Pancreas (tissue), 10 donors: ENCODE data around the gene SLC26A11. TPM values are rescaled to one million over a fixed set of nuclear protein-coding genes. Genes with fewer than 3 reads are reported as not detected.

Experiments used
- ATAC-seq, 4 donors: fragments of 200-7000 bp; cut with Tn5 transposase; one replicate each; pipeline versions ENCODE4 v1.8.0 to v1.9.1; 2020; ENCODE audit warnings: mild to moderate bottlenecking in 4 of 4, moderate library complexity in 4 of 4
- DNase-seq, 6 donors: peaks; one replicate each; pipeline ENCODE4 v3.0.0-alpha.2; 2020
- FAIRE-seq: peaks from 2 replicates; lab custom pipeline; 2012; peaks lifted over from hg19 to GRCh38; lab: Jason Lieb, UNC
- H3K27ac ChIP-seq, 4 donors: fragments of 200-600 bp; sonication (generic); 1 replicate in 3 of 4; 2 replicates in 1 of 4; pipeline versions ENCODE4 v1.5.0 to v1.8.0; 2020
- H3K27me3 ChIP-seq, 4 donors: fragments of 200-600 bp; one replicate each; pipeline ENCODE4 v1.8.0; 2021
- H3K36me3 ChIP-seq, 3 donors: fragments of 200-600 bp; sonication (generic) in 1 of 3; one replicate each; pipeline versions ENCODE4 v1.5.0 to v1.8.0; 2020 to 2021
- H3K4me1 ChIP-seq, 3 donors: fragments of 200-600 bp; one replicate each; pipeline ENCODE4 v1.8.0; 2021
- H3K4me3 ChIP-seq, 4 donors: fragments of 200-600 bp; sonication (generic) in 2 of 4; one replicate each; pipeline versions ENCODE4 v1.5.0 to v1.8.0; 2020 to 2021
- H3K9me3 ChIP-seq, 4 donors: fragments of 200-600 bp; one replicate each; pipeline ENCODE4 v1.8.0; 2021
- CTCF ChIP-seq, 4 donors: fragments of 200-600 bp; sonication (generic) in 3 of 4; IDR thresholded peaks; one replicate each; pipeline versions ENCODE4 v1.5.0 to v1.8.0; 2021; ENCODE audit warnings: antibody characterized with exemption in 4 of 4
- WGBS, 2 donors: extraction: QIAGEN DNeasy Blood & Tissue Kit; methylation state at CpG; one replicate each; pipeline ENCODE4 v1.1.7; 2013; 5-methylcytosine and 5-hydroxymethylcytosine counted together
- intact Hi-C, 3 donors: fragments of 100-400 bp; cut with DNase I; formaldehyde crosslinking; loops; one replicate each; pipeline versions ENCODE4 v1.11.1 to v1.14.2; 2022
- polyA plus RNA-seq, 2 donors: library from polyadenylated mRNA; stranded (reverse); fragments of 200-250 nt; gene quantifications; one replicate each; pipeline ENCODE4 v1.2.3, GENCODE V29; 2013
- total RNA-seq, 6 donors: library from RNA; stranded (reverse); fragmentation: NEBNext Ultra II Directional in 4 of 6; extraction: Animal tissue kit (Norgen Biotek cat#: 25700) in 4 of 6; gene quantifications; one replicate each; pipeline versions ENCODE4 v1.2.1 to v1.2.4, GENCODE V29; 2021 to 2023
- donor health status: healthy with polysubstance abuse.
- donor health status: DM: no; HTN: no; CAD: no; lungs with moderate emphysema.
- donor health status: DM: no; HTN: no; CAD: no.
- donor health status: control.
- donor health status: control.
- donor health status: Bipolar disorder and iron deficiency.
- donor health status: DM: yes; HTN: yes; CAD: no.
- donor health status: DM: no; HTN: no; CAD: no.
- donor health status: DM: no; HTN: no; CAD: no.
- donor health status: DM: yes; HTN: yes; CAD: no.

The SLC26A11 gene
- total and polyA plus RNA-seq, 8 donors, result 5.1 to 23.6 (median 8.8) TPM

DNA sequence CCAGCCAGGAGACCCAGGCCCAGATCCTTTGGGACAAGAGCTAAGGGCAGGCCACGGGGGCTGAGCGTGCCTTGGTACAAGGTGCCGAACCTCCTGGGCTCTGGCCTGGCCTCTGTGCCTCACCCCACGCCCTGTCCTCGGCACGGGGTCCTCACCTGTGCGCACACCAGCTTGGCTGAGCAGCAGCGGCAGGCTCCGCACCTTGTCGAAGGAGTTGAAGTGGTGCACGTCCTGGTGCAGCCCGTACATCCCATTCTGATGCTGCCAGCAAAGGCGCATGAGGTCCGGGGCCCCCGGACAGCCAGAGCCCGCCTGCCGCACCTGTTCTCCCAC lies 5.4 kb upstream of the SLC26A11 start:
- no peak for FAIRE-seq
- intact Hi-C loops, result no loop called here
- no peak for TF ChIP-seq CTCF (IDR thresholded peaks at IDR 0.05)
- ATAC-seq, result no peak
- Histone ChIP-seq H3K27me3 (no peaks in the 10 kb centered on the region), H3K4me3 (no peak overlapping the region), H3K36me3 (peaks cover 0 to 18% (median 10%) of the 10 kb centered on the region in 3 donors), H3K27ac (no peak overlapping the region), H3K9me3 (no peaks in the 10 kb centered on the region), H3K4me1 (no peaks in the 10 kb centered on the region)
- DNase-seq, result peak in 2 of 6 donors; percentile 14 to 56
- 91 to 92% methylated on average over 17 of the region's 17 CpGs for WGBS, 2 donors

GRCh38 chr17:80216473-80217456 lies 3.5 kb upstream of the SLC26A11 start:
- Histone ChIP-seq H3K36me3 (peaks cover 0 to 6% (median 4%) of the 10 kb centered on the region in 3 donors), H3K9me3 (no peaks in the 10 kb centered on the region), H3K27ac (no peak overlapping the region), H3K27me3 (no peaks in the 10 kb centered on the region), H3K4me1 (peaks cover 0 to 2% (median 0%) of the 10 kb centered on the region in 3 donors), H3K4me3 (no peak overlapping the region)
- FAIRE-seq (no peak), DNase-seq (peak in 1 of 6 donors; percentile 43), ATAC-seq (no peak)
- 96 to 97% methylated on average over 40 of the region's 40 CpGs for WGBS, 2 donors
- intact Hi-C loops, result no loop called here
- TF ChIP-seq CTCF (IDR thresholded peaks at IDR 0.05), result no peak

GRCh38 chr17:80217703-80218362 lies 2.4 kb upstream of the SLC26A11 start:
- 96 to 98% methylated on average over 13 of the region's 13 CpGs for WGBS, 2 donors
- intact Hi-C loops, result no loop called here
- no peak overlapping the region for H3K27ac ChIP-seq

DNA sequence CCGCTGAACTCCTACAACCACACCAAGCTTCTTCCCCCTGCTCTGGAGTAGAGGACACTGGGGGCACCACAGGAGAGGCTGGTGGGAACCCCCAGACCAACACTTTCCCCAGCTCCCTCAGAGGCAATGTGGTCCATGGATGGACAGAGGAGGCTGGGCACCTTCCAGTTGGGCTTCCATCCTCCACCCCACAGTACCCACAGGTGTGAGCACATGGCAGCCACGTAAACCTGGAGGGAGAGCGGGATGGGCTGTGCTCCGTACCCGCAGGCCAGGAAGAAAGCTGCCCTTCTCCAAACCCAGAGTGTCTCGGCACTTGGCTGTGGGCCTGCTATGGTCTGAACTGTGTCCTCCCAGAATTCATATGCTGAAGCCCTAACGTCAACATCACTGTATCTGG lies 1.8 kb upstream of the SLC26A11 start:
- no peak overlapping the region for H3K4me3 ChIP-seq
- intact Hi-C loops, result no loop called here
- H3K27me3 ChIP-seq, result no peaks in the 10 kb centered on the region
- 88 to 92% methylated on average over 7 of the region's 7 CpGs for WGBS, 2 donors
- no peak for ATAC-seq
- DNase-seq, result peak in 1 of 6 donors; percentile 63
- no peak overlapping the region for H3K27ac ChIP-seq
- H3K36me3 ChIP-seq, result no peaks in the 10 kb centered on the region
- FAIRE-seq, result no peak
- no peak for TF ChIP-seq CTCF (IDR thresholded peaks at IDR 0.05)
- H3K4me1 ChIP-seq, result peaks cover 0 to 2% (median 0%) of the 10 kb centered on the region in 3 donors
- no peaks in the 10 kb centered on the region for H3K9me3 ChIP-seq

More at GRCh38 chr17:80217703-80218362, 2.4 kb upstream of the SLC26A11 start:
- Histone ChIP-seq H3K27me3 (no peaks in the 10 kb centered on the region), H3K9me3 (no peaks in the 10 kb centered on the region), H3K36me3 (no peaks in the 10 kb centered on the region), H3K4me3 (no peak overlapping the region), H3K4me1 (peaks cover 0 to 2% (median 0%) of the 10 kb centered on the region in 3 donors)
- ATAC-seq, result no peak
- DNase-seq, result peak in 1 of 6 donors; percentile 35
- TF ChIP-seq CTCF (IDR thresholded peaks at IDR 0.05), result no peak
- no peak for FAIRE-seq
